ENCODE measurements around the gene SRCAP.

SRCAP gene

GRCh38 chr16:30760577-30761426, 61.8 kb downstream of the SRCAP start:
- DNase-seq = no peak

DNA sequence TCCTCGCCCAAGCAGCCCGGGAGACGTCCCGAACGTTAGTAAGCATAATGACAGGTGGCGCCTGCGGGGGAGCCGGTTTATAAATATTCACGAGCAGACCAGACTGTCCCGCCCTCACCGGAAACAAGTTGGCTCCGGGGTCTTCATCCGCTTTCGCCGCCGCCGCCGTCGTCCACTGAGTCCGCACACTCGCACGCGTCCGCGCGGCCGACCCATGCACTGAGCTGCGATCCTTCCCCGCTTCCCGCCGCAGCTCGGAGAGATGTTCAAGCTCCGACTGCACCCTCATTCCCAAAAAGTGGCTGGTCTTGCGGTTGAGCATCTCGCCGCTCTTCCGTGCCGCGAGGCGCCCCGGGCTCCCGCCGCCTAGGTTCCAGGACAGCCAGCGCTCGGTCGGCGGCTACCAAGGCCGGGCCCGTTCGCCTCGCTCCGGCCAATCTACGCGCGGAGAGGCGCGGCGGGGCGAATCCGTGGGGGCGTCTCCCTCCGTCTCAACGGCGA, 62.5 kb downstream of the SRCAP start:
- no peak for DNase-seq

- peak; percentile 96 to 97 for DNase-seq
These were observed 63.2 kb downstream of the SRCAP start, which contains the start of the genes CFAP119 and RNF40 for GRCh38 chr16:30761928-30762902. Gene CFAP119, minus strand, starts transcription at chr16:30762062. Its CDS starts 314 bp downstream, at chr16:30761748. Gene RNF40, plus strand, starts transcription at chr16:30762322. Its CDS starts 224 bp downstream, at chr16:30762546.

DNA sequence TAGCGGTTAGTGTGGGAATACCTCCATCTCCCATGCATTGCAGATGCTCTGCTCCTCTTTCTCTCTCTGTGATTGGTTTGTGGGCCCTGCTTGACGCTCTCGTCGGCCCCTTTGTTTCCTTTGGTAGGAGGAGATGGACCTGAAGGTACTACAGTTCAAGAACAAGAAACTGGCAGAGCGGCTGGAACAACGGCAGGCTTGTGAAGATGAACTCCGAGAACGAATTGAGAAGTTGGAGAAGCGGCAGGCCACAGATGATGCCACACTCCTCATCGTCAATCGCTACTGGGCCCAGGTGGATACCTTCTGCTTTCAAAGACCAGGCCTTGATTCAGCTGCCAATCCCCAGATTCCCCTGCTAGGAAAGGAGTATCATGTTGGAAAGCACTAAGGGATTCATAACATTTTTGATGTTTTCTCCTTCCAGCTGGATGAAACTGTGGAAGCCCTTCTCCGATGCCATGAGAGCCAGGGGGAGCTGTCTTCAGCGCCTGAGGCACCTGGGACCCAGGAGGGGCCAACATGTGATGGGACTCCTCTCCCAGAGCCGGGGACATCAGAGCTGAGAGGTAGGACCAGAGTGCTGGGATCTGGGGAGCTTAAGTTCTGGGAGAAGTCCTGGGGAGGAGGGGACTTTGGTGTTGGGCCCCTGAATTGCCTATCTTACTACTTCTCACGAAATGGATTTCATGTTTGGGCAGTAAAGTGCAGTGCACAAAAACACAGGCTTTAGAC, 64.2 kb downstream of the SRCAP start:
- no peak for DNase-seq

DNA sequence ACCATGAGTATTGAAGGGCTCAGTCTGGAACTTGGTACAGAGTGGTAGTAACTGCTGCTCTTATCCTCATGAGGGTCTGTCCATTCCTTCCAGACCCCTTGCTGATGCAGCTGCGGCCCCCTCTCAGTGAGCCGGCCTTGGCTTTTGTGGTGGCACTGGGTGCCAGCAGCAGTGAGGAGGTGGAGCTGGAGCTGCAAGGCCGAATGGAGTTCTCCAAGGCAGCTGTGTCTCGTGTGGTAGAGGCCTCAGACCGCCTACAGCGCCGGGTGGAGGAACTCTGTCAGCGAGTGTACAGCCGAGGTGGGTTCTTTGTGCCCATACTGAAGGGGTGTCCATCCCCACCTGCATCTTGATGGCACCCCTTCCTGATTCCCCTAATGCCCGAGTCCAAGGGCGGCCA, 65.1 kb downstream of the SRCAP start:
- DNase-seq = no peak

- DNase-seq = no peak
These were observed 66.0 kb downstream of the SRCAP start for GRCh38 chr16:30764816-30765465.

- no peak for DNase-seq
These were observed 67.4 kb downstream of the SRCAP start for GRCh38 chr16:30766206-30766932.

DNA sequence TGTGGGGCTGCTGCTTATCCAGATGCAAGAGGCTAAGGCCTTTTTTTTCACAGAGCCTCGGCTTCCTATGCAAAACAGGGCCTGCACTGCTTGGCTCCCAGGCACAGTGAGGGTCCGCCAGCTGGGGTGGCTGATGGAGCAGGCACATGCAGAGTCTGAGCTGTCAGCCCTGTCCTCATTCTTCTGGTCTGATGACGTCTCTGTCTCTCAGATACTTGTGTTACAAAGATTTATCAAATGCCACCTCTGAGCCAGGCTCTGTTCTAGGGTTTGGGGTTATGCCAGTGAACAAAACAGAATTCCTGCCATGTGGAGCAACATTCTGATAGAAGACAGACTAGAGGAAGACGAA, 67.9 kb downstream of the SRCAP start:
- no peak for DNase-seq

- DNase-seq = no peak
These were observed 68.9 kb downstream of the SRCAP start for GRCh38 chr16:30767767-30768465.

GRCh38 chr16:30768583-30769181, 69.7 kb downstream of the SRCAP start:
- DNase-seq = no peak

DNA sequence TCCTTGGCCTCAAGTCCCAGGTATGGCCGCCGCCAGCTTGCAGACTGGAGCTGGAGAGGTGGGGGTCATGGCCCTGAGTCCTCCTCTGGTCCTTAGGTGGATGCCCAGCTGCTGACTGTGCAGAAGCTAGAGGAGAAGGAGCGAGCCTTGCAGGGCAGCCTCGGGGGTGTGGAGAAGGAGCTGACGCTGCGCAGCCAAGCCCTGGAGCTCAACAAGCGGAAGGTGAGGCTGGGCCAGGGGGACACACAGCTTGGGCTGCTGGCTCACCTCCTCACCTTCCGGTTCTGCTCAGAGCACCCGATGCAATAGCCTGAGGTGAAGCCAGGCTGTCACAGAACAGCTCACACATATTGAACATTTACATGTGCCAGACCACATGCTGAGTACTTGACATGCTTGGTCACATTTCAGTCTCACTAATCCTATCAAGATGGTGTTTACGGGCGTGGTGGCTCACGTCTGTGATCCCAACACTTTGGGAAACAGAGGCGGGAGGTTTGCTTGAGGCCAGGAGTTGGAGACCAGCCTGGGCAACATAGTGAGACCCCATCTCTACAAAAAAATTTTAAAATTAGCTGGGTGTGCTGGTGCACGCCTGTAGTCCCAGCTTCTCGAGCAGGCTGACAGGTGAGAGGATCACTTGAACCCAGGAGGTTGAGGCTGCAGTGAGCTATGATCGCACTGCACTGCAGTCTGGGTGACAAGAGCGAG, 70.6 kb downstream of the SRCAP start:
- no peak for DNase-seq

- DNase-seq = no peak
These were observed 72.8 kb downstream of the SRCAP start for GRCh38 chr16:30771726-30772125.

GRCh38 chr16:30773826-30774225, 74.9 kb downstream of the SRCAP start:
- no peak for DNase-seq

GRCh38 chr16:30774367-30775130, 75.6 kb downstream of the SRCAP start:
- no peak for DNase-seq

DNA sequence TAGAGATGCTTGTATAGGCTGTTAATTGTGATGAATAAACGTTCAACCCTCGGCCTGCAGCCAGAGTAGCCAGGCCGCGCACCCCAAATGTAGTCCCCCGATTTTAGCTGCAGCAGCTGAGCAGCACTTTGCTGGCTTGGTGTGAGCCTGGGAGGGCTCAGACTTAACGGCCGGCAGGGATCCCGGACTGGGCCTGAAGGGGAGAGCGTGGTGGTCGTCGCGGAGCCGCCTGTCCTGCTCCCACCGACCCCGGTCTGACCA, 76.1 kb downstream of the SRCAP start:
- DNase-seq = no peak

- peak in 1 of 2 experiments; percentile 18 for DNase-seq
These were observed 76.6 kb downstream of the SRCAP start for GRCh38 chr16:30775392-30776188.

- DNase-seq = no peak
These were observed 78.8 kb downstream of the SRCAP start for GRCh38 chr16:30777591-30778297.
